HepG2 (cell line): ENCODE measurements around the gene HTATSF1. TPM values are rescaled to one million over a fixed set of nuclear protein-coding genes. Genes with fewer than 3 reads are reported as not detected.

Experiments
- ATAC-seq: fragments of 200-7000 bp; cut with Tn5 transposase; 3 replicates; pipeline ENCODE4 v1.9.1; 2020; ENCODE audit warnings: mild to moderate bottlenecking, moderate library complexity
- Bru-seq: library from RNA; stranded (reverse); fragments of 400-500 nt; gene quantifications from one replicate; lab custom pipeline; 2021; lab: Mats Ljungman, UMichigan
- BruChase-seq, 2 experiments: library from RNA; stranded (reverse); fragments of 400-500 nt; gene quantifications; one replicate each; lab custom pipeline; 2021; lab: Mats Ljungman, UMichigan
- BruUV-seq: library from RNA; stranded (reverse); fragments of 400-500 nt; replicated peaks from 2 replicates; lab custom pipeline; 2021; lab: Mats Ljungman, UMichigan
- CTCF ChIA-PET: fragments of 300-600 bp; formaldehyde crosslinking; extraction: SDS; loops from one replicate; lab custom pipeline; 2021; ENCODE audit warnings: low total read pairs, inconsistent platforms, low intra/inter-chr PET ratio; lab: Yijun Ruan, JAX
- POLR2A ChIA-PET: fragments of 350-600 bp; sonication (Branson Sonifier 250); formaldehyde crosslinking; loops from one replicate; lab custom pipeline; 2020; ENCODE audit warnings: antibody characterized with exemption, inconsistent platforms; lab: Yijun Ruan, JAX
- DNase-seq: peaks from one replicate; pipeline ENCODE4 v3.0.0-alpha.2; 2015; ENCODE audit warnings: low spot score
- FAIRE-seq: peaks from 3 replicates; lab custom pipeline; 2011; peaks lifted over from hg19 to GRCh38; lab: Jason Lieb, UNC
- H2AFZ ChIP-seq: one replicate; pipeline ENCODE4 v1.6.1; 2011; ENCODE audit warnings: low read length, inconsistent platforms
- H3K27ac ChIP-seq: fragments of 300-600 bp; 3 replicates; pipeline ENCODE4 v1.8.0; 2011; ENCODE audit warnings: mixed run types, mild to moderate bottlenecking, mixed read lengths, low read length, inconsistent platforms; ENCODE audit not compliant: insufficient read depth; ENCODE audit errors: extremely low read length
- H3K27me3 ChIP-seq, 2 experiments: fragments of 200-600 bp in 1 of 2; 2 replicates in 1 of 2; 3 replicates in 1 of 2; pipeline versions ENCODE4 v1.6.0 to v1.8.0; 2011; ENCODE audit warnings: low read length in 2 of 2, mild to moderate bottlenecking in 2 of 2, moderate library complexity in 2 of 2, inconsistent platforms in 1 of 2; ENCODE audit not compliant: insufficient read depth in 2 of 2, control insufficient read depth in 1 of 2
- H3K36me3 ChIP-seq, 2 experiments: fragments of 200-600 bp in 1 of 2; replicated peaks in 1 of 2; 2 replicates in 1 of 2; 3 replicates in 1 of 2; pipeline versions ENCODE4 v1.5.1 to v1.8.0; 2011; ENCODE audit warnings: low read length in 2 of 2, inconsistent platforms in 1 of 2; ENCODE audit not compliant: insufficient read depth in 2 of 2, control insufficient read depth in 1 of 2
- H3K4me1 ChIP-seq: 2 replicates; pipeline ENCODE4 v1.5.1; 2012; ENCODE audit warnings: low read length, inconsistent platforms; ENCODE audit not compliant: insufficient read depth
- H3K4me2 ChIP-seq: 2 replicates; pipeline ENCODE4 v1.6.0; 2011; ENCODE audit warnings: low read depth, low read length, inconsistent platforms
- H3K4me3 ChIP-seq, 3 experiments: fragments of 200-600 bp in 1 of 3; sonication (generic), shearing (Covaris generic) in 1 of 3; replicated peaks in 1 of 3; 2 replicates each; pipeline ENCODE4 v1.5.1; 2011 to 2016; ENCODE audit warnings: low read length in 3 of 3, inconsistent platforms in 2 of 3, low read depth in 2 of 3, mild to moderate bottlenecking in 2 of 3, control low read depth in 1 of 3, mixed read lengths in 1 of 3; ENCODE audit not compliant: insufficient read depth in 1 of 3
- H3K79me2 ChIP-seq: one replicate; pipeline ENCODE4 v1.6.1; 2011; ENCODE audit warnings: low read length, inconsistent platforms; ENCODE audit not compliant: insufficient read depth
- H3K9ac ChIP-seq: 2 replicates; pipeline ENCODE4 v1.6.0; 2011; ENCODE audit warnings: mild to moderate bottlenecking, low read depth, low read length, inconsistent platforms; ENCODE audit not compliant: insufficient read depth
- H3K9me3 ChIP-seq: 2 replicates; pipeline ENCODE4 v1.5.1; 2012; ENCODE audit warnings: mild to moderate bottlenecking, low read length
- H4K20me1 ChIP-seq: 2 replicates; pipeline ENCODE4 v1.6.0; 2011; ENCODE audit warnings: inconsistent platforms, mild to moderate bottlenecking, low read length, moderate library complexity; ENCODE audit not compliant: insufficient read depth
- ARNT ChIP-seq: fragments of 450-650 bp; IDR thresholded peaks from 2 replicates; pipeline ENCODE4 v1.6.1; 2017
- KMT2A ChIP-seq: sonication (generic); formaldehyde crosslinking; IDR thresholded peaks from 2 replicates; pipeline ENCODE4 v1.4.0; 2020; ENCODE audit warnings: missing genetic modification reagents
- NR0B2 ChIP-seq: sonication (generic); formaldehyde crosslinking; IDR thresholded peaks from 2 replicates; pipeline ENCODE4 v1.4.0; 2020; ENCODE audit warnings: mild to moderate bottlenecking, missing genetic modification reagents
- PHF8 ChIP-seq: sonication (generic); formaldehyde crosslinking; IDR thresholded peaks from 2 replicates; pipeline ENCODE4 v1.5.0; 2020; ENCODE audit warnings: missing genetic modification reagents
- POLR2A ChIP-seq, 2 experiments: IDR thresholded peaks; 2 replicates each; pipeline ENCODE4 v1.6.1; 2011; ENCODE audit warnings: low read depth in 2 of 2, low read length in 2 of 2, mild to moderate bottlenecking in 1 of 2, moderate library complexity in 1 of 2; ENCODE audit not compliant: insufficient read depth in 1 of 2
- PREB ChIP-seq: sonication (generic); formaldehyde crosslinking; IDR thresholded peaks from 2 replicates; pipeline ENCODE4 v1.4.0; 2020; ENCODE audit warnings: missing genetic modification reagents
- TBL1XR1 ChIP-seq: fragments of 150-350 bp; IDR thresholded peaks from 2 replicates; pipeline ENCODE4 v1.6.1; 2014; ENCODE audit warnings: borderline replicate concordance, low read length; ENCODE audit not compliant: partially characterized antibody
- UBTF ChIP-seq: sonication (generic); formaldehyde crosslinking; IDR thresholded peaks from 2 replicates; pipeline ENCODE4 v1.4.0; 2020; ENCODE audit warnings: mild to moderate bottlenecking, missing genetic modification reagents
- ZFP91 ChIP-seq: sonication (generic); formaldehyde crosslinking; IDR thresholded peaks from 2 replicates; pipeline ENCODE4 v1.9.0; 2022; ENCODE audit warnings: missing genetic modification reagents, mild to moderate bottlenecking, borderline replicate concordance
- ZNF747 ChIP-seq: sonication (generic); formaldehyde crosslinking; IDR thresholded peaks from 2 replicates; pipeline ENCODE4 v1.8.1; 2023; ENCODE audit warnings: missing genetic modification reagents, mild to moderate bottlenecking, borderline replicate concordance
- WGBS: methylation state at CpG from one replicate; pipeline ENCODE4 v1.1.6; 2017; ENCODE audit warnings: low lambda C conversion rate; 5-methylcytosine and 5-hydroxymethylcytosine counted together
- in situ Hi-C: cut with HindIII; loops from 2 replicates; pipeline ENCODE4 v1.10.0; 2017; ENCODE audit warnings: low pct_unique_long_range_greater_than_20kb; ENCODE audit not compliant: extremely low pct_ligation_motif_present
- intact Hi-C: fragments of 100-400 bp; cut with micrococcal nuclease; formaldehyde crosslinking; loops from one replicate; pipeline ENCODE4 v1.10.0; 2022; ENCODE audit not compliant: unreplicated experiment
- long read RNA-seq, 2 experiments: library from RNA in 1 of 2; library from polyadenylated mRNA in 1 of 2; stranded (forward) in 1 of 2; unstranded in 1 of 2; transcript quantifications; one replicate each; pipeline ENCODE4 v2.0.0, GENCODE V29; 2019 to 2022
- polyA minus RNA-seq, 3 experiments: library from RNA; depleted of rRNA, polyadenylated mRNA; stranded (reverse); fragments of >200 nt; gene quantifications; 2 replicates each; pipeline ENCODE4 v1.2.3, GENCODE V29; 2011; ENCODE audit warnings: low replicate concordance in 1 of 3
- polyA plus RNA-seq, 8 experiments: library from polyadenylated mRNA; depleted of rRNA in 3 of 8; stranded (reverse) in 7 of 8; unstranded in 1 of 8; fragments of >200 nt; fragmentation: Illumina TruSeq in 4 of 8; extraction: Trizol in 4 of 8; gene quantifications; 2 replicates each; pipeline versions ENCODE4 v1.2.1 to v1.2.3, GENCODE V29; 2011 to 2016; ENCODE audit warnings: low read depth in 4 of 8, missing spikeins in 1 of 8, mixed read lengths in 1 of 8; ENCODE audit not compliant: insufficient read depth in 1 of 8
- total RNA-seq, 5 experiments: library from RNA; depleted of rRNA; stranded (reverse); fragments of >200 nt; fragmentation: Illumina TruSeq; extraction: Trizol; gene quantifications; 2 replicates each; pipeline ENCODE4 v1.2.3, GENCODE V29; 2016; ENCODE audit warnings: low read depth in 1 of 5

HTATSF1 gene
- 40.5 and 59.4 TPM in 2 replicates for total RNA-seq (2016; rRNA removed; fragmentation: Illumina TruSeq; extraction: Trizol)
- total RNA-seq (2016; cell fraction: cytosol; rRNA removed; fragmentation: Illumina TruSeq; extraction: Trizol; ENCODE audit: low read depth): 3.5 and 4.7 TPM in 2 replicates
- total RNA-seq (2016; cell fraction: insoluble cytoplasmic fraction; rRNA removed; fragmentation: Illumina TruSeq; extraction: Trizol): 40.9 and 56.9 TPM in 2 replicates
- 15.3 and 16.1 TPM in 2 replicates for total RNA-seq (2016; cell fraction: membrane; rRNA removed; fragmentation: Illumina TruSeq; extraction: Trizol)
- total RNA-seq (2016; cell fraction: nucleus; rRNA removed; fragmentation: Illumina TruSeq; extraction: Trizol): 18.7 and 21.0 TPM in 2 replicates
- polyA plus RNA-seq (2011; rRNA removed): 0.57 and 0.61 TPM in 2 replicates
- polyA plus RNA-seq (2011; cell fraction: cytosol; rRNA removed): 0.30 and 0.37 TPM in 2 replicates
- 0.55 and 0.84 TPM in 2 replicates for polyA plus RNA-seq (2011; cell fraction: nucleus; rRNA removed)
- 17.6 and 22.0 TPM in 2 replicates for polyA plus RNA-seq (2012)
- polyA plus RNA-seq (2016; cell fraction: cytosol; fragmentation: Illumina TruSeq; extraction: Trizol; ENCODE audit: low read depth): 2.6 and 3.0 TPM in 2 replicates
- polyA plus RNA-seq (2016; cell fraction: insoluble cytoplasmic fraction; fragmentation: Illumina TruSeq; extraction: Trizol; ENCODE audit: low read depth): 63.6 and 65.2 TPM in 2 replicates
- polyA plus RNA-seq (2016; cell fraction: membrane; fragmentation: Illumina TruSeq; extraction: Trizol; ENCODE audit: low read depth): 7.1 and 7.9 TPM in 2 replicates
- polyA plus RNA-seq (2016; cell fraction: nucleus; fragmentation: Illumina TruSeq; extraction: Trizol; ENCODE audit: insufficient read depth, low read depth): 30.2 and 32.4 TPM in 2 replicates
- polyA minus RNA-seq (2011; rRNA and poly(A)+ RNA removed; ENCODE audit: low replicate concordance): 0.46 and 1.2 TPM in 2 replicates
- polyA minus RNA-seq (2011; cell fraction: cytosol; rRNA and poly(A)+ RNA removed): 0.88 and 1.1 TPM in 2 replicates
- polyA minus RNA-seq (2011; cell fraction: nucleus; rRNA and poly(A)+ RNA removed): 1.6 and 1.7 TPM in 2 replicates
- percentile 78 among the genes with signal in this experiment for Bru-seq, nascent RNA
- BruChase-seq, experiment 1, labeled RNA remaining after a 6-hour chase: percentile 85 among the genes with signal in this experiment
- BruChase-seq, experiment 2, labeled RNA remaining after a 2-hour chase: percentile 77 among the genes with signal in this experiment
- long read RNA-seq, experiment 1, transcript HTATSF1-201 (9 exons, 2,775 nt): major isoform, 10 of 43 reads
- long read RNA-seq, experiment 1, transcript HTATSF1-204 (10 exons, 3,019 nt): major isoform, 10 of 43 reads
- long read RNA-seq, experiment 1, partial matches to known transcripts: 10 of 43 reads
- long read RNA-seq, experiment 1, other reads (novel, unspliced or antisense): 10 of 43 reads
- long read RNA-seq, experiment 2, partial matches to known transcripts: 1 of 25 reads
- long read RNA-seq, experiment 2, other reads (novel, unspliced or antisense): 23 of 25 reads

- Histone ChIP-seq H3K79me2 (peaks cover 10% of the 10 kb centered on the region), H3K27ac (peak within 1 kb of the TSS; percentile 85), H3K36me3 (peaks cover 0 to 9% of the 10 kb centered on the region in 2 experiments; a peak in 2 of 5 replicates), H4K20me1 (no peaks in the 10 kb centered on the region), H3K9ac (peak within 1 kb of the TSS; percentile 71), H3K9me3 (no peaks in the 10 kb centered on the region), H3K4me3 (peak within 1 kb of the TSS; percentile 76 to 90 (median 79)), H3K4me2 (peak within 1 kb of the TSS; percentile 83), H3K27me3 (no peaks in the 10 kb centered on the region; a peak in 1 of 5 replicates), H2AFZ (peak within 1 kb of the TSS; percentile 83), H3K4me1 (peaks cover 11% of the 10 kb centered on the region)
- in situ Hi-C loops (no loop called here), intact Hi-C loops (no loop called here)
- 4% methylated on average over 4 of the region's 35 CpGs for WGBS
- ChIA-PET CTCF (no interaction called here), POLR2A (interaction anchor here (1.0 kb wide), 1 partner anchor 383 kb away, joined by 3 read pairs; the partner anchor contains the start of gene RBMX)
- DNase-seq (no peak), ATAC-seq (peak; percentile 57), FAIRE-seq (no peak)
- TF ChIP-seq PHF8: peak; percentile 37; the same call in 1 of the 2 replicates
- no peak for TF ChIP-seq ARNT
- no peak for TF ChIP-seq NR0B2 (CRISPR knock-in tag)
- TF ChIP-seq POLR2A (IDR thresholded peaks at IDR 0.05; ENCODE audit: insufficient read depth in 1 of 2, low read depth in 2 of 2, low read length in 2 of 2): 0 out of 4 replicates have a peak, but pooled peaks of 1 of the 2 experiments have one; percentile 13
- TF ChIP-seq PREB: no peak
- no peak for TF ChIP-seq ZFP91 (CRISPR knock-in tag)
- TF ChIP-seq ZNF747 (CRISPR knock-in tag): no peak
- TF ChIP-seq UBTF: peak; percentile 66; the same call in 1 of the 2 replicates
- no peak for TF ChIP-seq TBL1XR1
- 0 out of 2 replicates have a peak, but pooled peaks have one; percentile 30 for TF ChIP-seq KMT2A (CRISPR knock-in tag)
- no TSS peak for BruUV-seq
Observed at GRCh38 chrX:136497556-136498052, at the start of gene HTATSF1. HTATSF1 (plus strand) TSS chrX:136497592; CDS start chrX:136497685, 93 bp downstream.
